Measurements from ENCODE around the gene FAM117A. TPM values are rescaled to one million over a fixed set of nuclear protein-coding genes. Genes with fewer than 3 reads are reported as not detected.

Gene FAM117A
- total and polyA plus RNA-seq, 2 of the 4 experiments (the other 2 are of a cell fraction), result 0.72 to 3.4 TPM

GRCh38 chr17:49762151-49762941, 1.6 kb downstream of the FAM117A start:
- no peak overlapping the region for H2AK5ac ChIP-seq (ENCODE audit: low read depth, low read length)
- no TSS peak for BruUV-seq (replicated peaks)
- 0 out of 2 replicates have a peak overlapping the region, but pooled peaks have one; percentile 27 for H3K23ac ChIP-seq (ENCODE audit: low read depth, low read length)
- no peak overlapping the region for H3K18ac ChIP-seq (ENCODE audit: low read depth, low read length)
- peak overlapping the region; percentile 23 for H2AK9ac ChIP-seq (replicated peaks; ENCODE audit: low read depth, low read length, poor library complexity)
- H3K27ac ChIP-seq (ENCODE audit: insufficient read depth, low read length), result no peak overlapping the region
- no peak overlapping the region for H4K5ac ChIP-seq (ENCODE audit: low read depth, low read length)
- H3K36me3 ChIP-seq (ENCODE audit: control insufficient read depth, insufficient read depth, low read length), result no peaks in the 10 kb centered on the region
- H2BK15ac ChIP-seq (ENCODE audit: low read depth, low read length), result no peak overlapping the region
- intact Hi-C loops (cut with micrococcal nuclease), result no loop called here
- no peak overlapping the region for H4K8ac ChIP-seq (ENCODE audit: low read depth in 2 of 2, low read length in 2 of 2)
- H3K4me1 ChIP-seq (ENCODE audit: control insufficient read depth, insufficient read depth, low read length), result no peaks in the 10 kb centered on the region
- ChIA-PET CTCF (interaction anchor here (0.6 kb wide), 1 partner anchor 11 kb away, joined by 8 read pairs; no protein-coding TSS in a partner anchor), POLR2A (ENCODE audit: unreplicated experiment) (no interaction called here)
- in situ Hi-C loops (cut with MboI; ENCODE audit: low sequenced_read_pairs), result no loop called here
- no peak overlapping the region for H3K4me2 ChIP-seq (ENCODE audit: low read depth, low read length)
- H3K79me1 ChIP-seq (ENCODE audit: low read depth in 1 of 2, low read length in 2 of 2), result no peaks in the 10 kb centered on the region
- TF ChIP-seq MAFK (IDR thresholded peaks at IDR 0.05; ENCODE audit: low read depth, low read length), result no peak
- no peak for TF ChIP-seq RFX5 (IDR thresholded peaks at IDR 0.05; ENCODE audit: low read depth, low read length)
- TF ChIP-seq FOS (IDR thresholded peaks at IDR 0.05; ENCODE audit: low read depth, low read length), result no peak
- TF ChIP-seq RAD21 (IDR thresholded peaks at IDR 0.05; ENCODE audit: low read length), result no peak
- no peak for TF ChIP-seq SMC3 (IDR thresholded peaks at IDR 0.05; ENCODE audit: low read depth, low read length)
- TF ChIP-seq, protein P1, sequence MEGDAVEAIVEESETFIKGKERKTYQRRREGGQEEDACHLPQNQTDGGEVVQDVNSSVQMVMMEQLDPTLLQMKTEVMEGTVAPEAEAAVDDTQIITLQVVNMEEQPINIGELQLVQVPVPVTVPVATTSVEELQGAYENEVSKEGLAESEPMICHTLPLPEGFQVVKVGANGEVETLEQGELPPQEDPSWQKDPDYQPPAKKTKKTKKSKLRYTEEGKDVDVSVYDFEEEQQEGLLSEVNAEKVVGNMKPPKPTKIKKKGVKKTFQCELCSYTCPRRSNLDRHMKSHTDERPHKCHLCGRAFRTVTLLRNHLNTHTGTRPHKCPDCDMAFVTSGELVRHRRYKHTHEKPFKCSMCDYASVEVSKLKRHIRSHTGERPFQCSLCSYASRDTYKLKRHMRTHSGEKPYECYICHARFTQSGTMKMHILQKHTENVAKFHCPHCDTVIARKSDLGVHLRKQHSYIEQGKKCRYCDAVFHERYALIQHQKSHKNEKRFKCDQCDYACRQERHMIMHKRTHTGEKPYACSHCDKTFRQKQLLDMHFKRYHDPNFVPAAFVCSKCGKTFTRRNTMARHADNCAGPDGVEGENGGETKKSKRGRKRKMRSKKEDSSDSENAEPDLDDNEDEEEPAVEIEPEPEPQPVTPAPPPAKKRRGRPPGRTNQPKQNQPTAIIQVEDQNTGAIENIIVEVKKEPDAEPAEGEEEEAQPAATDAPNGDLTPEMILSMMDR (conservative IDR thresholded peaks at IDR 0.05; ENCODE audit: low read depth, low read length), result no peak
- TF ChIP-seq BHLHE40 (IDR thresholded peaks at IDR 0.05; ENCODE audit: low read depth, low read length), result no peak
- no peak for TF ChIP-seq CHD1 (IDR thresholded peaks at IDR 0.05; ENCODE audit: low read depth, low read length)
- TF ChIP-seq POLR2A (IDR thresholded peaks at IDR 0.05; ENCODE audit: low read depth, low read length), result no peak
- TF ChIP-seq, protein P2, sequence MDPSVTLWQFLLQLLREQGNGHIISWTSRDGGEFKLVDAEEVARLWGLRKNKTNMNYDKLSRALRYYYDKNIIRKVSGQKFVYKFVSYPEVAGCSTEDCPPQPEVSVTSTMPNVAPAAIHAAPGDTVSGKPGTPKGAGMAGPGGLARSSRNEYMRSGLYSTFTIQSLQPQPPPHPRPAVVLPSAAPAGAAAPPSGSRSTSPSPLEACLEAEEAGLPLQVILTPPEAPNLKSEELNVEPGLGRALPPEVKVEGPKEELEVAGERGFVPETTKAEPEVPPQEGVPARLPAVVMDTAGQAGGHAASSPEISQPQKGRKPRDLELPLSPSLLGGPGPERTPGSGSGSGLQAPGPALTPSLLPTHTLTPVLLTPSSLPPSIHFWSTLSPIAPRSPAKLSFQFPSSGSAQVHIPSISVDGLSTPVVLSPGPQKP (IDR thresholded peaks at IDR 0.05; ENCODE audit: borderline replicate concordance, low read depth, low read length), result no peak
- TF ChIP-seq MAZ (IDR thresholded peaks at IDR 0.05; ENCODE audit: borderline replicate concordance, low read depth, low read length), result no peak
- TF ChIP-seq CEBPB (IDR thresholded peaks at IDR 0.05; ENCODE audit: low read depth, low read length), result no peak
- no peak overlapping the region for H3K9ac ChIP-seq (ENCODE audit: low read depth, low read length)
- H2BK120ac ChIP-seq (ENCODE audit: low read depth, low read length), result no peak overlapping the region
- dilution Hi-C loops (cut with HindIII; ENCODE audit: low sequenced_read_pairs, unreplicated experiment), result no loop called here
- H3K4me3 ChIP-seq (ENCODE audit: insufficient read depth, low read depth, low read length), result no peak overlapping the region
- no peak overlapping the region for H3K56ac ChIP-seq (ENCODE audit: extremely low read depth, insufficient read depth, low read length)
- WGBS, 2 experiments (ENCODE audit: extremely low coverage in 2 of 2, insufficient read length in 1 of 2), result no CpG with 5 or more reads among the region's 6 CpGs
- no peaks in the 10 kb centered on the region; the same call in 1 of the 2 replicates for H3K9me1 ChIP-seq (ENCODE audit: insufficient read depth, low read length)
- no peak overlapping the region for H4K91ac ChIP-seq (ENCODE audit: insufficient read depth, low read depth, low read length)
- H3K27me3 ChIP-seq (ENCODE audit: control insufficient read depth, insufficient read depth, low read length), result peaks cover 20% of the 10 kb centered on the region
- no peak overlapping the region for H3K4ac ChIP-seq (ENCODE audit: low read depth, low read length)
- DNase-seq (peak; percentile 12), ATAC-seq (ENCODE audit: low read depth) (no peak)
- H2BK5ac ChIP-seq (ENCODE audit: low read depth, low read length, poor library complexity, severe bottlenecking), result no peak overlapping the region
- H2BK20ac ChIP-seq (ENCODE audit: low read depth, low read length), result no peak overlapping the region
- no peak overlapping the region for H3K14ac ChIP-seq (replicated peaks; ENCODE audit: low read depth, low read length)
- H3K9me3 ChIP-seq (ENCODE audit: control insufficient read depth, insufficient read depth, low read length), result no peaks in the 10 kb centered on the region
- H2AFZ ChIP-seq (replicated peaks; ENCODE audit: low read length, poor library complexity), result no peak overlapping the region
- no peaks in the 10 kb centered on the region for H4K20me1 ChIP-seq (ENCODE audit: insufficient read depth, low read length)
